Measurements from ENCODE around the gene TFB1M. TPM values are rescaled to one million over a fixed set of nuclear protein-coding genes. Genes with fewer than 3 reads are reported as not detected.

The TFB1M gene
- total and polyA plus RNA-seq, 9 of the 15 experiments (the other 6 are each of a cell fraction or from before 2014, with no cell fraction given): 34.6 to 145 (median 40.4) TPM

- no peak for TF ChIP-seq PCBP2 (IDR thresholded peaks at IDR 0.05; ENCODE audit: low read depth, low read length, poor library complexity, severe bottlenecking)
- no peak; the same call in none of the 2 replicates for TF ChIP-seq SP1 (CRISPR knock-in tag; IDR thresholded peaks at IDR 0.05)
- TF ChIP-seq SIRT6 (IDR thresholded peaks at IDR 0.05; ENCODE audit: low read depth, low read length): no peak
- no peak for TF ChIP-seq ETV6 (IDR thresholded peaks at IDR 0.05; ENCODE audit: borderline replicate concordance in 1 of 2, low read depth in 2 of 2, low read length in 1 of 2)
- no peak for TF ChIP-seq ETV6 (CRISPR knock-in tag; IDR thresholded peaks at IDR 0.05; ENCODE audit: borderline replicate concordance)
- TF ChIP-seq HMG20B (CRISPR knock-in tag; IDR thresholded peaks at IDR 0.05): no peak
- TF ChIP-seq, protein P1, sequence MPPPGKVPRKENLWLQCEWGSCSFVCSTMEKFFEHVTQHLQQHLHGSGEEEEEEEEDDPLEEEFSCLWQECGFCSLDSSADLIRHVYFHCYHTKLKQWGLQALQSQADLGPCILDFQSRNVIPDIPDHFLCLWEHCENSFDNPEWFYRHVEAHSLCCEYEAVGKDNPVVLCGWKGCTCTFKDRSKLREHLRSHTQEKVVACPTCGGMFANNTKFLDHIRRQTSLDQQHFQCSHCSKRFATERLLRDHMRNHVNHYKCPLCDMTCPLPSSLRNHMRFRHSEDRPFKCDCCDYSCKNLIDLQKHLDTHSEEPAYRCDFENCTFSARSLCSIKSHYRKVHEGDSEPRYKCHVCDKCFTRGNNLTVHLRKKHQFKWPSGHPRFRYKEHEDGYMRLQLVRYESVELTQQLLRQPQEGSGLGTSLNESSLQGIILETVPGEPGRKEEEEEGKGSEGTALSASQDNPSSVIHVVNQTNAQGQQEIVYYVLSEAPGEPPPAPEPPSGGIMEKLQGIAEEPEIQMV (tag; conservative IDR thresholded peaks at IDR 0.05; ENCODE audit: low read depth): no peak
- TF ChIP-seq, protein P2, sequence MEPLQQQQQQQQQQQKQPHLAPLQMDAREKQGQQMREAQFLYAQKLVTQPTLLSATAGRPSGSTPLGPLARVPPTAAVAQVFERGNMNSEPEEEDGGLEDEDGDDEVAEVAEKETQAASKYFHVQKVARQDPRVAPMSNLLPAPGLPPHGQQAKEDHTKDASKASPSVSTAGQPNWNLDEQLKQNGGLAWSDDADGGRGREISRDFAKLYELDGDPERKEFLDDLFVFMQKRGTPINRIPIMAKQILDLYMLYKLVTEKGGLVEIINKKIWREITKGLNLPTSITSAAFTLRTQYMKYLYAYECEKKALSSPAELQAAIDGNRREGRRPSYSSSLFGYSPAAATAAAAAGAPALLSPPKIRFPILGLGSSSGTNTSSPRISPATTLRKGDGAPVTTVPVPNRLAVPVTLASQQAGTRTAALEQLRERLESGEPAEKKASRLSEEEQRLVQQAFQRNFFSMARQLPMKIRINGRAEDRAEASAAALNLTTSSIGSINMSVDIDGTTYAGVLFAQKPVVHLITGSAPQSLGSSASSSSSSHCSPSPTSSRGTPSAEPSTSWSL (CRISPR knock-in tag; IDR thresholded peaks at IDR 0.05; ENCODE audit: borderline replicate concordance): no peak
- TF ChIP-seq XRCC3 (IDR thresholded peaks at IDR 0.05): no peak
- TF ChIP-seq, protein P3, sequence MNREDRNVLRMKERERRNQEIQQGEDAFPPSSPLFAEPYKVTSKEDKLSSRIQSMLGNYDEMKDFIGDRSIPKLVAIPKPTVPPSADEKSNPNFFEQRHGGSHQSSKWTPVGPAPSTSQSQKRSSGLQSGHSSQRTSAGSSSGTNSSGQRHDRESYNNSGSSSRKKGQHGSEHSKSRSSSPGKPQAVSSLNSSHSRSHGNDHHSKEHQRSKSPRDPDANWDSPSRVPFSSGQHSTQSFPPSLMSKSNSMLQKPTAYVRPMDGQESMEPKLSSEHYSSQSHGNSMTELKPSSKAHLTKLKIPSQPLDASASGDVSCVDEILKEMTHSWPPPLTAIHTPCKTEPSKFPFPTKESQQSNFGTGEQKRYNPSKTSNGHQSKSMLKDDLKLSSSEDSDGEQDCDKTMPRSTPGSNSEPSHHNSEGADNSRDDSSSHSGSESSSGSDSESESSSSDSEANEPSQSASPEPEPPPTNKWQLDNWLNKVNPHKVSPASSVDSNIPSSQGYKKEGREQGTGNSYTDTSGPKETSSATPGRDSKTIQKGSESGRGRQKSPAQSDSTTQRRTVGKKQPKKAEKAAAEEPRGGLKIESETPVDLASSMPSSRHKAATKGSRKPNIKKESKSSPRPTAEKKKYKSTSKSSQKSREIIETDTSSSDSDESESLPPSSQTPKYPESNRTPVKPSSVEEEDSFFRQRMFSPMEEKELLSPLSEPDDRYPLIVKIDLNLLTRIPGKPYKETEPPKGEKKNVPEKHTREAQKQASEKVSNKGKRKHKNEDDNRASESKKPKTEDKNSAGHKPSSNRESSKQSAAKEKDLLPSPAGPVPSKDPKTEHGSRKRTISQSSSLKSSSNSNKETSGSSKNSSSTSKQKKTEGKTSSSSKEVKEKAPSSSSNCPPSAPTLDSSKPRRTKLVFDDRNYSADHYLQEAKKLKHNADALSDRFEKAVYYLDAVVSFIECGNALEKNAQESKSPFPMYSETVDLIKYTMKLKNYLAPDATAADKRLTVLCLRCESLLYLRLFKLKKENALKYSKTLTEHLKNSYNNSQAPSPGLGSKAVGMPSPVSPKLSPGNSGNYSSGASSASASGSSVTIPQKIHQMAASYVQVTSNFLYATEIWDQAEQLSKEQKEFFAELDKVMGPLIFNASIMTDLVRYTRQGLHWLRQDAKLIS (CRISPR knock-in tag; IDR thresholded peaks at IDR 0.05): no peak
- 0 out of 2 replicates have a peak, but pooled peaks have one; percentile 49 for TF ChIP-seq ZNF431 (CRISPR knock-in tag; IDR thresholded peaks at IDR 0.05)
- no peak for TF ChIP-seq MCM5 (IDR thresholded peaks at IDR 0.05; ENCODE audit: low read depth)
- TF ChIP-seq ZNF143 (CRISPR knock-in tag; IDR thresholded peaks at IDR 0.05): no peak
- no peak for TF ChIP-seq RBM34 (IDR thresholded peaks at IDR 0.05; ENCODE audit: borderline replicate concordance, insufficient read depth, low read length)
- peak; percentile 67 for TF ChIP-seq SPI1 (IDR thresholded peaks at IDR 0.05; ENCODE audit: borderline replicate concordance, low read depth, low read length)
- no peak for TF ChIP-seq XRCC4 (IDR thresholded peaks at IDR 0.05; ENCODE audit: extremely low read depth, insufficient read depth, insufficient read length)
- TF ChIP-seq HDAC6 (IDR thresholded peaks at IDR 0.05; ENCODE audit: low read depth, low read length): no peak
- peak; percentile 30; the same call in 1 of the 2 replicates for TF ChIP-seq HEY1 (CRISPR knock-in tag; IDR thresholded peaks at IDR 0.05; ENCODE audit: borderline replicate concordance)
- TF ChIP-seq ZNF551 (CRISPR knock-in tag; IDR thresholded peaks at IDR 0.05): no peak
- no peak for TF ChIP-seq ZNF449 (CRISPR knock-in tag; IDR thresholded peaks at IDR 0.05)
These were observed at the start of gene TFB1M (continued) for GRCh38 chr6:155314092-155314772.
